OCI-LY7 (cell line): ENCODE results near the gene ELOVL5. TPM values are rescaled to one million over a fixed set of nuclear protein-coding genes. Genes with fewer than 3 reads are reported as not detected.

Source experiments
- BruUV-seq: library from RNA; stranded (reverse); fragments of 400-500 nt; replicated peaks from 2 replicates; lab custom pipeline; 2021; lab: Mats Ljungman, UMichigan
- CTCF ChIA-PET: fragments of 300-600 bp; sonication (Branson Sonifier 250); formaldehyde crosslinking; loops from one replicate; lab custom pipeline; 2022; ENCODE audit warnings: antibody characterized with exemption; ENCODE audit not compliant: unreplicated experiment; lab: Charles Lee
- POLR2A ChIA-PET: fragments of 300-600 bp; sonication (Branson Sonifier 250); formaldehyde crosslinking; loops from one replicate; lab custom pipeline; 2022; ENCODE audit warnings: antibody characterized with exemption; lab: Charles Lee
- DNase-seq: peaks from one replicate; pipeline ENCODE4 v3.0.0-alpha.2; 2015; ENCODE audit warnings: low spot score
- H2AFZ ChIP-seq: fragments of 200-600 bp; sonication (generic), shearing (Covaris generic); 2 replicates; pipeline ENCODE4 v1.6.1; 2014; ENCODE audit warnings: mild to moderate bottlenecking, antibody characterized with exemption, low read length, moderate library complexity
- H3K27ac ChIP-seq: fragments of 200-600 bp; sonication (generic); 2 replicates; pipeline ENCODE4 v1.5.1; 2014; ENCODE audit warnings: mixed run types, low read depth, mild to moderate bottlenecking, moderate library complexity, low read length, inconsistent platforms; ENCODE audit not compliant: poor library complexity, severe bottlenecking
- H3K36me3 ChIP-seq: fragments of 200-600 bp; sonication (generic); 2 replicates; pipeline ENCODE4 v1.6.1; 2014; ENCODE audit warnings: mild to moderate bottlenecking, antibody characterized with exemption, low read length, moderate library complexity, mixed read lengths; ENCODE audit not compliant: insufficient read depth
- H3K4me1 ChIP-seq: fragments of 200-600 bp; sonication (generic); 2 replicates; pipeline ENCODE4 v1.5.1; 2014; ENCODE audit warnings: mild to moderate bottlenecking, low read length; ENCODE audit not compliant: insufficient read depth, poor library complexity, severe bottlenecking
- H3K4me2 ChIP-seq: fragments of 200-600 bp; sonication (generic); 2 replicates; pipeline ENCODE4 v1.6.1; 2014; ENCODE audit warnings: mild to moderate bottlenecking, low read length
- H3K4me3 ChIP-seq: fragments of 200-600 bp; sonication (generic); 2 replicates; pipeline ENCODE4 v1.5.1; 2014; ENCODE audit warnings: mild to moderate bottlenecking, low read depth, low read length; ENCODE audit not compliant: poor library complexity, severe bottlenecking
- H3K79me2 ChIP-seq: fragments of 200-600 bp; sonication (generic); 2 replicates; pipeline ENCODE4 v1.6.1; 2016; ENCODE audit warnings: low read depth, mild to moderate bottlenecking, low read length, moderate library complexity, mixed read lengths; ENCODE audit not compliant: insufficient read depth
- H3K9me2 ChIP-seq: fragments of 200-600 bp; sonication (generic); 2 replicates; pipeline ENCODE4 v1.6.1; 2016; ENCODE audit warnings: mild to moderate bottlenecking, low read length, mixed read lengths; ENCODE audit not compliant: insufficient read depth
- H3K9me3 ChIP-seq: fragments of 200-600 bp; sonication (generic); 2 replicates; pipeline ENCODE4 v1.6.1; 2014; ENCODE audit warnings: mild to moderate bottlenecking, mixed run types, low read length, mixed read lengths
- H4K20me1 ChIP-seq: fragments of 200-600 bp; sonication (generic); 2 replicates; pipeline ENCODE4 v1.6.1; 2014; ENCODE audit warnings: mild to moderate bottlenecking, antibody characterized with exemption, low read length, moderate library complexity, mixed read lengths; ENCODE audit not compliant: insufficient read depth
- EZH2phosphoT487 ChIP-seq: fragments of 200-600 bp; sonication (generic); IDR thresholded peaks from 2 replicates; pipeline ENCODE4 v1.6.1; 2018; ENCODE audit warnings: low read depth, borderline replicate concordance, mild to moderate bottlenecking, mixed run types, antibody characterized with exemption, low read length, moderate library complexity, mixed read lengths
- intact Hi-C: fragments of 100-400 bp; cut with micrococcal nuclease; formaldehyde crosslinking; loops from one replicate; pipeline ENCODE4 v1.10.0; 2022; ENCODE audit not compliant: unreplicated experiment
- total RNA-seq, 2 experiments: library from RNA; depleted of rRNA in 1 of 2; stranded (reverse); fragments of >200 nt in 1 of 2; shearing (Covaris generic) in 1 of 2; gene quantifications; 2 replicates each; pipeline ENCODE4 v1.2.3, GENCODE V29; 2014 to 2022
- TF ChIP-seq, protein P1 (sequence below): fragments of 200-600 bp; sonication (generic); conservative IDR thresholded peaks from 2 replicates; pipeline ENCODE4 v1.5.1; 2014; ENCODE audit warnings: mild to moderate bottlenecking, antibody characterized with exemption, low read length, moderate library complexity, mixed read lengths

Gene ELOVL5
- total RNA-seq, 2 experiments from 2014 or later: 66.8 to 97.1 TPM

DNA sequence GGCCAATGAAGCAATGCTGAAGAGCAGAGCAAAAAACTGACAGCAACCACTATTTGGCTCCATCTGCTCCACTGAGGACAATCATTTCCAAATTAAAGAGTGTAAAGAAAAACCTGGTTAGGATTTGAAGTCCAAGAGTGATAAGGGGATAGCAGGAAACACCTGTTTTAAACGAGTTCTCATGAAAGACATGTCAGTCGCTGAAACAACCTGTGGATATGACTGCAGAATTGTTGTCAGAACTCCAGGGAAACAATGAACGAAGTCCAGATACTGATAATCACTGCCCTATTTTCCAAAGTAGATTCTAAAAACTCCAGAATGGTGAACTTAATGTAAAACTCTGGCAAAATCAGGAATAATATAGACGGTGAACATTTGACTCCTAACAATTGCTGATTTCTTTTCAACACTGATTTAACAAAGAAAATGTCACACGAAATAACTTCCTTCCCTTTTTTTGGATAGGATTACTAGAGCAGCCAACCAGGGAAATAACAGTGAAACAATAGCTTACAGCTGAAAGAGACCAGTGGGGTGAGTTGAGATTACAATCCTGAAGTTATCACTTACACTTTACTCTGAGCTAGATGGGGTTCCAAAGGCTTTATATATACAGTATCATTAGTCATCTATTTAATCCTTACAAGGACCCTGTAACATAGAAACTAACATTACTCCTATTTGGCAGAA is 83.7 kb downstream of the ELOVL5 start:
- BruUV-seq: no TSS peak
- H2AFZ ChIP-seq: no peak overlapping the region
- ChIA-PET CTCF (no interaction called here), POLR2A (interaction anchor here (0.7 kb wide), 1 partner anchor 22 kb away, joined by 3 read pairs; no protein-coding TSS in a partner anchor)
- H3K9me3 ChIP-seq: no peaks in the 10 kb centered on the region
- H3K9me2 ChIP-seq: no peaks in the 10 kb centered on the region
- no peak for TF ChIP-seq EZH2phosphoT487
- TF ChIP-seq, protein P1, sequence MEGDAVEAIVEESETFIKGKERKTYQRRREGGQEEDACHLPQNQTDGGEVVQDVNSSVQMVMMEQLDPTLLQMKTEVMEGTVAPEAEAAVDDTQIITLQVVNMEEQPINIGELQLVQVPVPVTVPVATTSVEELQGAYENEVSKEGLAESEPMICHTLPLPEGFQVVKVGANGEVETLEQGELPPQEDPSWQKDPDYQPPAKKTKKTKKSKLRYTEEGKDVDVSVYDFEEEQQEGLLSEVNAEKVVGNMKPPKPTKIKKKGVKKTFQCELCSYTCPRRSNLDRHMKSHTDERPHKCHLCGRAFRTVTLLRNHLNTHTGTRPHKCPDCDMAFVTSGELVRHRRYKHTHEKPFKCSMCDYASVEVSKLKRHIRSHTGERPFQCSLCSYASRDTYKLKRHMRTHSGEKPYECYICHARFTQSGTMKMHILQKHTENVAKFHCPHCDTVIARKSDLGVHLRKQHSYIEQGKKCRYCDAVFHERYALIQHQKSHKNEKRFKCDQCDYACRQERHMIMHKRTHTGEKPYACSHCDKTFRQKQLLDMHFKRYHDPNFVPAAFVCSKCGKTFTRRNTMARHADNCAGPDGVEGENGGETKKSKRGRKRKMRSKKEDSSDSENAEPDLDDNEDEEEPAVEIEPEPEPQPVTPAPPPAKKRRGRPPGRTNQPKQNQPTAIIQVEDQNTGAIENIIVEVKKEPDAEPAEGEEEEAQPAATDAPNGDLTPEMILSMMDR: no peak
- no peak for DNase-seq
- H3K4me2 ChIP-seq: no peak overlapping the region
- intact Hi-C loops: no loop called here
- H4K20me1 ChIP-seq: no peaks in the 10 kb centered on the region
- H3K36me3 ChIP-seq: peaks cover 97% of the 10 kb centered on the region
- no peak overlapping the region for H3K4me3 ChIP-seq
- H3K79me2 ChIP-seq: no peaks in the 10 kb centered on the region
- no peak overlapping the region for H3K27ac ChIP-seq
- H3K4me1 ChIP-seq: no peaks in the 10 kb centered on the region

DNA sequence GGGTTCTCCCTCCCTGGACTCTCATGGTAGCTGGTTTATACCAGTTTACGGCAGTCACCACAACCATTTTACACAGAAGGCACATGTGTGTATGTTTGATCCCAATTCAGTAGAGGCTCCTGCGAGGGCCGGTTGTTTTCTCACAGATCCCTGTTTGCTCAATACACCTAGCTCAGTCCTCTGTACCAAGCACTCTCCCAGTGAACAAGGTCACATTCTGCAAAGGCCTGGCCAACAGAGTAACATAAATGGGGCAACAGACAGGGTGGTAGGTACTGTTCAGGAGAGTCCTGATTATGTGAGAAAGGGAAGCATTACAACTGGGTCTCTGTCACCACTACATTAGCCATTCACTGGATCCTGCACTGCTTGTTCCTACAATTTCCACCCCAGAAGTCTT is 84.4 kb downstream of the ELOVL5 start:
- H3K36me3 ChIP-seq: peaks cover 97% of the 10 kb centered on the region

More for the DNA sequence above, 84.4 kb downstream of the ELOVL5 start:
- Histone ChIP-seq H3K4me3 (no peak overlapping the region), H3K4me1 (no peaks in the 10 kb centered on the region), H3K79me2 (no peaks in the 10 kb centered on the region), H4K20me1 (no peaks in the 10 kb centered on the region), H3K4me2 (no peak overlapping the region), H3K27ac (no peak overlapping the region), H3K9me3 (no peaks in the 10 kb centered on the region), H3K9me2 (no peaks in the 10 kb centered on the region), H2AFZ (no peak overlapping the region)
- TF ChIP-seq, protein P1: no peak
- no peak for TF ChIP-seq EZH2phosphoT487
- intact Hi-C loops: no loop called here
- BruUV-seq: no TSS peak
- CTCF ChIA-PET: no interaction called here
- POLR2A ChIA-PET: interaction anchor here (0.7 to 1.2 kb wide), 2 partner anchors 18 to 23 kb away, joined by 3 read pairs; no protein-coding TSS in a partner anchor
- no peak for DNase-seq
